HG03039 (cell line): ENCODE results near the gene CEMIP2.
"Not testable (repeated sequence)": the region's sequence is repeated elsewhere in the genome, so short reads cannot be mapped to it uniquely, and the experiment has no call there.

Experiments used
- ATAC-seq: cut with Tn5 transposase; IDR thresholded peaks from one replicate; pipeline ENCODE4 v1.9.1; 2021; ENCODE audit warnings: mild to moderate bottlenecking, moderate library complexity; ENCODE audit not compliant: unreplicated experiment

Gene CEMIP2

DNA sequence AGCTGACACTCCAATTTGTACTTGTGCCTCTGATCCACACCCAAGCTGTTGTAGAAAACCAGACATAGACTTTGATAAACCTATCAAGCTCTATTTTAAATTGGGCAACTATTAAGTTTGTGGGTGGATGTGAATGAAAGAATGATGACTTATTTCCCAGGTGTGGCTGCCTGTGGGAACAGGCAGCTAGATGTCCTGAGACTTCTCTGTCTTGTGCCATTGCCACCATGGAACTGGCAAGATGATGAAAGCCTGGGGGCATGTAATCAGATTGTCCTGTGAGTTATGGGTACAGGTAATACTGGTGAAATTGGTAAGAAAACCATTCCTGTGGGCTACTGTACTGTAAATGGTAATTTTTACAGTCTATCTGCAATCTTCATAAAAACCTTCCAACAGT lies 57.5 kb downstream of the CEMIP2 start:
- no peak for ATAC-seq

DNA sequence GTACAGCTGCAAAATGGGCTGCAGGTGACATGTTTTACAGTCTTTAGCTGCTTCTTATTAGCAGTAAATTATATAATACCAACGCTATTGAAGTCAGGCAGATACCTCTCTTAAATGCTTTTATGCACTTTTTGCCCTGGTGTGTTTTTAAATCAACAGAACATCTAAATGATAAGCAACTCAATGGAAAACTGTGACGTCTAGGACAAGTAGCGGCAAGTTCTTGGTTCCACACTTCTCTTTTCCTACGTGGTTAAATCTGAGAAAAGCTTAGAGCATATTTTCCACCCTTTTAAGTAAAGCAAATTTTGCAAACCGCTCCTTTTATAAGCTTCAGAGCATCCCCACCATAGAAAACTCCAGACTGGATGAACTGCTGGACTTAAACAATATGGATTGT lies 58.1 kb downstream of the CEMIP2 start:
- no peak for ATAC-seq

DNA sequence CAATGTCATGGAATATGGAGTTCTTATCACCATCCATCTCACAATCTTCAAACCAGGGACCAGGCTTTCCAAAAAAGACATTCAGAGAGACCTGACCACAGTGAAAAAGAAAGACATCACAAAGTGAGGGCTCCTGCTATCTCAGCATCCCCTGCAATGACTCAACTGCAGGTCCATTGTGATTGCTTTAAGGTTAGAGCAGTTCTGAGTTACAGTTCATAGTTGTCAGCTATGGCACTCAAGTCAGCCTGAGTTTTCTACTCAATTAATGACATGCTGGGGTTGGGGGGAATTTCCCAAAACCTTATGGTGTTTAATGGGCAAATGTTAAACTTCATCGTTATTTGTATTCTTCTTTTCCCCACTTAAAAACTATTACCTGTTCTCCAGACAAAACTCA lies 58.9 kb downstream of the CEMIP2 start:
- no peak for ATAC-seq

GRCh38 chr9:71706176-71706575 lies 62.1 kb downstream of the CEMIP2 start:
- ATAC-seq, result no peak

DNA sequence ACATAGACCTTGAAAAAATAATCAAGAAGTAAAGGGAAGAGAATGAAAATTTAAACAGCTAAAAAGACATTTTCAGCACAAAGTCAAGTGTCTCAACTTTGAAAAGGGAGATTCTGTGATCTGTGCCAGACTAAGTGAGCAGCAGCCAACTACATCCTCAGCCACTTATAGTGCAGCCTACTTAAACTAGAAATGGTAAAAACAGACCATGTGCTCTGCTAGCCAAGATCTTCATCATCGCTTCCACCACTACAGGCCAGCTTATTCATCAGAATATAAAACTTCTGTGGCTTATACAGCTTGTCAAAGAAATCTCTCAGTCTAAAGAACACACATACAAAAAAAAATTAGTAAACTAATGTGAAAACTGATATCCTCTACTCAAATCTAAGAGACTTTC lies 63.5 kb downstream of the CEMIP2 start:
- no peak for ATAC-seq

DNA sequence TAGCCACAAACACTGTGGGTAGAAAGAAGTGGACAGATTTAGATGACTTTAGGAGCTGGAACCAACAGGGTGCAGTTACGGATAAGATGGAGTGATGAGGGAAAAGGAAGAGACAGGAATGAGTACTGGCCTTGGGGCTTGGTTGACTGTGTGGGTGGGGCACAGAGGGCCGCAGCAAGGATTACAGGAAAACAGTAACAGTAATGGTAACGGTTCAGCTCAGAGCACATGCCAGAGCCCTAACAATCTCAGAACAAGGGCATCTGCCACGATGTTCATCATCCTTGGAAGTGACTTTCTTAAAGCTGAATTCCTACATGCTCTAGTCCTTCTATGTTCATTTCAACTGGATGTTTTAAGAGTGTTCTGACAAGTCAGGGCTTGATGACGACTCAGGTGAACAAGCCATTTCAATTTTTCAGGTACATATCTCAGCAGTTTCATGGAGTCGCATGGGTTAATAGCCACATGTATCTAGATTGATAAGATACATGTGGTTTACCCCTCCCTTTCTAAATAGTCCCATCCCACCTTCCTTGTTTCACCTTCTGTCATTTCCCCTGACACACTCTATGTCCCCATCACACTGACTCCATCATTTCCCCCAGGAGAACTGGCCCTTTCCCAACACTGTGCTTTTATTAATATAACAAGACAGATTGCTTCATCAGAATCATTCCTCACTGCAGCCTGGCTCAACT lies 65.0 kb downstream of the CEMIP2 start:
- ATAC-seq, result no peak

DNA sequence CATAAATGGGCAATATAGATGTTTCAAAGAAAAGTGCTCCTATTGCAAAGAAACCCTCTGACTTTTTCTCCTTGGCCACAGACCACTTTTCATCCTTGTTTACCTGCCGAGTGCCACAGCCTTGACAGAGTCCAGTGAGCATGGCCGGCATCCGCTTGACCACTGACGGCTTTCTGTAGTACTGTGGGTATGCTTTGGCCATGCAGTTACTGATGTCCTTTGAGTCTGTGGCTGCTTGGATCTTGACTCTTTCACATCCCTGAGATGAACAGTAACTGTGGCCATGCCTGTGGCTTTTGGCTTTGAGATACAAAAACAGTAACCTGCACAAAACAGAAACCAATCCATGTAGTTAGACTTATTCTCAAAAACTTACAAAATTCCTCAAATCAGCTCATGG lies 70.4 kb downstream of the CEMIP2 start:
- ATAC-seq, result no peak

GRCh38 chr9:71694332-71694731 lies 74.0 kb downstream of the CEMIP2 start:
- ATAC-seq, result no peak

GRCh38 chr9:71693607-71694006 lies 74.7 kb downstream of the CEMIP2 start:
- ATAC-seq, result no peak

- ATAC-seq, result no peak
Observed at GRCh38 chr9:71692337-71692736, 76.0 kb downstream of the CEMIP2 start.

GRCh38 chr9:71691576-71691975 lies 76.7 kb downstream of the CEMIP2 start:
- ATAC-seq, result not testable (repeated sequence)

GRCh38 chr9:71690689-71691435 lies 77.5 kb downstream of the CEMIP2 start:
- ATAC-seq, result no peak

DNA sequence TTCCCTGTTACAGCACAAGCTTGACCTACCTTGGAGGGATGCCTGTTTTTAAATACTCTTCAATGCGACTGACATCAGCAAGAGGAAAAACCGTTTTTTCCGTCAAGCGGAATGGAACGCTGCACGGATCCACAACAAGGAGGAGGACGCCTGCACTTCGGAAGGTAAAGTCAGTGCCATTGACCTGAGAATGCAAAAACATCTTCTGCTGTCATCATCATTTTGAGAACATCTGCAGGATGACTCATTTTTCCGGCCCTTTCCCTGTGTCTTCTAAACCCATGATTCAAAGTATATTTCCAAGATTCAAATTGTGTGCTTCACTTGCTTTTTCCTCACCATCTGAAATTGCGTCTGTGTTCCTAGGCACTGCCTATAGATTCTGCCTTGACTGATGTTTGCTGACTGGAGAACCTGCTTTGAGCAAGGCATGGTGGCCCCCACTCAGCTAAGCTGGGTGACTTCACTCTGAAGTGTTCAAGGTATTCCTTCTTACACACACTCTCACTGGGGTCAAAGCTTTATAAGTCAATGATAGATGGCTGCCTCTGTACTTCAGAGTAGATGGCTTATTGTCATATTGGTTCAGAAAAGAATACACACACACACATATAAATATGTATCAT lies 78.1 kb downstream of the CEMIP2 start:
- ATAC-seq, result no peak

- ATAC-seq, result no peak
Observed at GRCh38 chr9:71687676-71688075, 80.6 kb downstream of the CEMIP2 start.

- no peak for ATAC-seq
Observed at GRCh38 chr9:71685988-71686387, 82.3 kb downstream of the CEMIP2 start.

- ATAC-seq, result no peak
Observed at GRCh38 chr9:71685394-71685793, 82.9 kb downstream of the CEMIP2 start.

DNA sequence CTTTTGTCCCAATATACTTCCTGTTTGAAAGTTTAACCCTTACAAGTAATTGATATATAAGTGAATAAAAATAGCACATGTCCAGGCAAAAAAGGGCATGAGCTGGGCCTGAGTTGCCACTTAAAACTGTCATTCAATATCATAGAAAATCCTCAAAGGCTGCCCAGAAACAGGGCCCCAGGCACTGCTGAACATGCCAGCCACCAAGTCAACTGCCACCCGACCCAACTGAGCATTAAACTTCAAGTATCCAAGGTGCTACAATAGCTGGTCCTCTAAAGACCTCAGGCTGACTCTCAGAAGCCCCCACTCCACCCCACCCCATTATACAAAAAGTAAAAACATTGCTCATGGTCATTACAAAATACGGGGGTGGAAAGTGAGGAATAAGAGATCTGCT lies 83.7 kb downstream of the CEMIP2 start:
- no peak for ATAC-seq

DNA sequence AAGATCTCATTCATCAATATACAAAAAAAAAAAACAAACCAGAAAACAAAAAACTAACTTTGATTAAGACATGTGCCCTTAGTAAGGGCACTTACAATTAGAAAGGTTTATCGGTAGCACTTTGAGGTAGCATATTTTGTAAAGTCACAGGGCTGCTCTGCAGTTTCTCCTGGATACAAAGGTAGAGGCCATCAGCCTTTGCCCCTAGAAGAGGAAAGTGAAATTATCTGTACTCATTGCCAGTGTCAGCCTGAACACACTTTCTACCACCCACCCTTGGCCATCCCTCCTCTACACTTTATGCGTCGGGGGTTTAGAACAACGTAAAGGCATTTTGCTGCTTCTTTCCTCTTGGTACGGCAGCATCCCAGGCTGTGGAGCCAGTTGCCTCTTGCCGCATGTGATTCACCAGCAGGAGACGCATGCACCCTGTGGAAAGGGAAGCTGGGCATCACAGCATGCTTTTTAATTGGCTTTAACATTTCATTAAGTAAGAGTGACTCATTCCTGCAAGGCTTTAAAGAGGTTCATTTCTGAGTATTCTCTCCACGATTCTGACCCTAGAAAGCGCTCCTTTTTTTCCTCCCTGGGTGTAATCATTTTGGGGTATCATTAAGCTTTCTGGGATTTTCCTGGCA lies 84.6 kb downstream of the CEMIP2 start:
- no peak for ATAC-seq

DNA sequence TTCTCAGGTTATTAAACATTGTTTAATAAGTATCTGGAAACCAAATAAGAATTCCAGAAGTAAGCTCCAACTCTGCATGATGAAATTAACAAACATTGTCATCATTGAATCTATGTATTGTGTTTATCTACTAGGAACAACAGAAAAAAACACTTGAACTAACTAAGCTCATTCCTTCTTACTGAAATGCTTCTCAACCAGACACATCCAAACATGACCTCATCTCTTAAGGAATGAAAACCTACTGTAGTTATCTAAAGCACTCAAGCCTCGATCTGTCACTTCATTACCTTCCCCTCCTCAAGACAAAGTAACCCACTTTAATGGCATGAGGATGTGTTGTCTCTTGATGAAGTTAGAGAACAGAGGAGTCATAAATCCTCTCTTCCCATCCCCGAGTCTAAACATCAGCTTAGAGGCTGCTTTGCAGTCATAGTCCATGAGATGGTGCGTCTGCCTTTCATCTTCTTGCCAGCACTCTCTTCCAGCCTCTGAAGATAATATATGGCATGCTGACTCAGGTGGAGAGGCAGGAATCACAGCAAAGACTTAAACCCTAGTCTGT lies 86.5 kb downstream of the CEMIP2 start:
- ATAC-seq, result no peak

- ATAC-seq, result no peak
Observed at GRCh38 chr9:71681104-71681707, 87.1 kb downstream of the CEMIP2 start.
